HG03135 (cell line): ENCODE results near the gene ANP32A.
"Not testable (repeated sequence)": the region's sequence is repeated elsewhere in the genome, so short reads cannot be mapped to it uniquely, and the experiment has no call there.

Experiments
- ATAC-seq: cut with Tn5 transposase; IDR thresholded peaks from one replicate; pipeline ENCODE4 v1.9.1; 2021; ENCODE audit warnings: mild to moderate bottlenecking, moderate library complexity; ENCODE audit not compliant: unreplicated experiment

ANP32A gene

DNA sequence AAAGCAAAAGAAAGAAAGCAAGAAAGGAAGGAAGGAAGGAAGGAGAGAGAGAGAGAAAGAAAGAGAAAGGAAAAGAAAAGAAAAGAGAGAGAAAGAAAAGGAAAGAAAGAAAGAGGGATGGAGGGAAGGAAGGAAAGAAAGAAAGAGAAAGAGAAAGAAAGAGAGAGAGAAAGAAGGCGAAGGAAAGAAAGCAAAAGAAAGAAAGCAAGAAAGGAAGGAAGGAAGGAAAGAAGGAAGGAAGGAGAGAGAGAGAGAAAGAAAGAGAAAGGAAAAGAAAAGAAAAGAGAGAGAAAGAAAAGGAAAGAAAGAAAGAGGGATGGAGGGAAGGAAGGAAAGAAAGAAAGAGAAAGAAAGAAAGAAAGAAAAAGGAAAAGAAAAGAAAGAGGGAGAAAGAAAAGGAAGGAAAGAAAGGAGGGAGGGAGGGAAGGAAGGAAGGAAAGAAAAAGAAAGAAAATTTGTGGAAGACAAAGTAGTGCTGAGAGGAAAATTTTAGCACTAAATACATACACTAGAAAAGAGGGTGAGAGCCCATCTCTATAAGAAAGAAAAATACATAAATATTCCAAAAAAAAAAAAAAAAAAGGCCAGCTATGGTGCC lies 60.6 kb downstream of the ANP32A start:
- ATAC-seq: not testable (repeated sequence)

DNA sequence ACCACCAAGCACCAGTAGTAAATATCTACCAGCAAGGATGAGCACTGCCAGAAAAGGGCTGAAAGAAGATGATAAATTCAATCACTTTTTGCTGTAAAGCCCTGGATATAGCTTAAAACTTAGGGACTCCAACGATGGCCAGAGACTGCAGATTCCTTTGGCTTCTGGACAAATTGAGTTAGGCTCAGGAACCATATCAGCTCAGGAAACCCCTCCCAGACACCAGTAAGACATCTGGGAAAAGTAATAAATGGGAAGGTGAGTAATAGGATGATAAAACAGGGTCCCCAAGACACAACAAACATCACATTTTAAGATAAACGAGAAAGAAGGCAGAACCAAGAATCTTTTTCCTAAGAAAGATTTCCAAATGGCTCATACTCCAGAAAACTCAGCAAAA lies 65.0 kb downstream of the ANP32A start:
- ATAC-seq: no peak

DNA sequence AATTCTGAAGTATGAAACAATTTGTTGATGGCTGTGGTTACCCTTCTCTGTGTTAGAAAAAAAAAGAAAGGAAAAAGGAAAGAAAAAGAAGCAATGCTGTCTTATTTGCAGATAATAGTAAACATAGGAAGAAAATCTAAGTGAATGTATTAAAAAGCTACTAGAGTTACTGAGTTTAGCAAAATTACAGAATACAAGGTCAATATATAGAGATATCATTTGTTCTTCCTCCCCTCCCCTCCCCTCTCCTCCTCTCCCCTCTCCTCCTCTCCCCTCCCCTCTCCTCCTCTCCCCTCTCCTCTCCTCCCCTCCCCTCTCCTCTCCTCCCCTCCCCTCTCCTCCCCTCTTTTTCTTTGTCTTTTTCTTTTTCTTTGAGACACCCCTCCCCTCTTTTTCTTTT lies 69.1 kb downstream of the ANP32A start:
- ATAC-seq: no peak

DNA sequence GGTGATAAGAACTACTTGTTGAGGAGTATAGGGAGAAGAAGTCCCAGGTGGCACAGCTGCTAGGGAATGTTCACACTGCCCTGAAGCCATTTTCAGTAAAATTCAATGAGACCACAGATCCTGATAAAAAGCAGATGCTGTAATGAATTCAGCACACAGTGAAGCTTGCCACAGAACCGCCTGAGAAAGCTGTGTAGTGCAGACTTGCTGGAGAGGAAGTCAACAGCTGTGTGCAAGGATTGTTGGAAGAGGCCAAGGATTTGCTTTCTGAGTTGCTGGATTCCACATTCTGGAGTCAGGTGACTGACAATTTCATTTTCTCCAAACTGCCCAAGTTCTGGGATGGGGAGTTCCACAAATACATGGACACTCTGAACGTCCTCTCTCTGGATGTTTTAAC lies 70.9 kb downstream of the ANP32A start:
- ATAC-seq: no peak

DNA sequence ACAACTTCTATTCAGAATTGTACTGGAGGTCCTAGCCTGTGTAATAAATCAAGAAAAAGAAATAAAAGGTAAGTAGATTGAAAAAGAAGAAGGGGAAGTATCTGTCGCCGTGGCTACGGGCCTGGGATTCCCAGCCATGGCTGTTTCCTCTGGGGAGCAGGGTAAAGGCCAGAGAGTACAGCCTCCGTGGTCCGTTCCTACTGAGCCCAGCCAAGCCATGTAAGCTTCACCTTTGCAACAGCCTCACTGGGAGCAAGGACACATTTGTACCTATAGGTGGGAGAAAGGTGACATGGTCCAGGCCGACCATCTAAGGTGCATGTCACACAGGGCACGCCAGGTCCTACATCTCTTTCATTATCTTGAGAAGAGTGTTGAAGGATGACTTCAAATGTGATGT lies 71.3 kb downstream of the ANP32A start:
- no peak for ATAC-seq

DNA sequence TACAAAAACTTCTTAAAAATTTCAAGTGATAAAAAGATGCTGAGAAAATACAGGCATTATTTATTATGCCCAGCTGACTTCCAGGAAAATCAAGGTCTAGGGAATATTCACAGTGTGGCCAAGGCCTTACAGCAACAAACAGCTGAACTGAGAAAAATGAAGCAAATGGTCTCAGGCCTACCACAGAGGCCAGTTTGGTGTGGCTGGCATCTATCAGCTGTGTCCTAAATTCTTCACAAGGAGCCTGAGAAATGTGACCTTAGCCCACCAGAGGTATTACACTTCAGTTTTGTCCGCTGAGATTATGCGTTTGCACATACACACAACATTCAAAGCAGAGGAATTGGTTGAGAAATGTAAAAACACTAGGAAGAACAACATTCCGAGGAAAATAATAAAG lies 77.4 kb downstream of the ANP32A start:
- ATAC-seq: no peak

DNA sequence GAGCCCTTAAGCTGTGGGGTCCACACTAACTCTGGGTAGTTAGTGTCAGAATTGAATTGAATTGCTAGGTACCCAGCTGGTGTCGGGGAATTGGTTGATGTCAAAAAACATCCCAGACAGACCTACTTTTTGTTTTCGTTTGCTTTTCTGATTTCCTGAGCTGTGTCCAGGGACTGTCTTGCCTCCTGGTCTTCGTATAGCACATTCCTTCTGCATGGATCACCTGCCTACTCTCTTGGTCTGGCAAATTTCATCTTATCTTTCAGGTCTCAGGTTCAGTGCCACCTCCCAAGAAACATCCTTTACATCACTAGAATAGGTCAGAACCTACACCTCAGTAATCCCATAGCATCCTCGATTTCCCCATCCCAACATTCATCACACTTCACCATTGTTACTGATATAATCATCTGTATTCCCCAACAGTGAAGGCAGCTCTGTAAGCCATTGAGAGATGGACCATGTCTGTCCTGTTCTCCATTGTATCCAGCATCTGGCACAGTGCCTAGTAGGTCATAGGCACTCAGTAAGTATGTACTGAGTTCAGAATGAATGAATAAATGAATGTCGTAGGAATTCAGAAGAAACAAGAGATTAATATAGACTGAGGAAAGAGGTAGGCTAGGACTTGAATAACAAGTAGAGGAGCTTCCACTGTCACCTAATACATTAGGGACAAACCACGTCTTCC lies 81.2 kb downstream of the ANP32A start:
- no peak for ATAC-seq

DNA sequence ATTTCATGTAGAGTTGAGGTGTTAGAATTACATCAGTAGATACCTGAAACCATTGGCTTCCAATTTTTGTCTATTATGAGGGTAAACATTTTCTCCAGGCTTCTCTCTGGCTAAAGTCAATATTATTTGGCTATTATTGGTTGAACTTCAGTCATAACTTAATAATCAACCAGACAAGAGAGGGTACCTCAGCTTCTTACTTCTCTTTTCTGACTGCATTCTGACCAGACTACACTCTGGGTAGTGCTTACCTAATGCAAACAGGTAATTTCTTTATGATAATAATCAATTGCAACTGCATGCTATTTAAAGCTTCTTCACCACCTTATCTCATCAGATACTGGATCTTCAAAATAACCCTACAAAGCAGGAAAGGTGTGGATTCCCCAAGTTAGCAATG lies 85.1 kb downstream of the ANP32A start:
- no peak for ATAC-seq

DNA sequence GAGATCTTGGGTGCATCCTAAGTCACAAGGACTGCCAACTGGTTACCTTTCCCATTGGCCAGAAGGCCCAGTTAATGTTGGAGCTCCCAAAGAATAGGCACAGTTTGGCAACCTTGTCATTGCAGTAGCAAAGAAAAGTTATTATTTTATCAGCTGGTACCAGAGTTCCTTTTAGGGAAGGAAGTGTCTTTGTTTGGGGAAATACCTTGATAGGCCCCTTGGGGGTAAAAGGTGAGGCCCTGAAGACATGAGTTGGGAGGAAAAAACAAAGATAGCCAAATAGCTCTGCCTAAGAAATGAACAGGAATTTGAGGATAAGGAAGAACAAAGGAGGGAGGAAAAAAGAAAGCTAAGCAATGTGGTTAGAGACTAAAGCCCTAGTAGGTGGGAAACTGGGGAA lies 85.8 kb downstream of the ANP32A start:
- no peak for ATAC-seq

DNA sequence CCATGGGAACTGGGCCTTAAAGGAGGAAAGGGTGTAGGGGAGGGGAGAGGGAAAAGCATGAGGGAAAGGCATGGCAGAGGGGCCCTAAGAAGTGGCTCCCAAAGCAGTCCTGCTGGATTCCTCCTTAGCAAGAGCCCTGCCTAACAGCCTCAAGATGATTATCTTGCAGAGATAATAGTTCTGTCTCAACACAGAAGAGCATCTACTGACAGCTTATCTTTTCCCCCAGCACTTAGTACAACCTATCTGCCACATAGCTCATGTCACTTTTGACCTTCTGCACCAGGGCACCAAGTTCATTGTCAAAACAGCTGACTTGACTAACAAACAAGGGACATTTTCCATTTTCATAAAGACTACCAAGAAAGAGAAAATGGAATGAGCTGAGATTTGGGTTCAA lies 86.3 kb downstream of the ANP32A start:
- ATAC-seq: no peak

DNA sequence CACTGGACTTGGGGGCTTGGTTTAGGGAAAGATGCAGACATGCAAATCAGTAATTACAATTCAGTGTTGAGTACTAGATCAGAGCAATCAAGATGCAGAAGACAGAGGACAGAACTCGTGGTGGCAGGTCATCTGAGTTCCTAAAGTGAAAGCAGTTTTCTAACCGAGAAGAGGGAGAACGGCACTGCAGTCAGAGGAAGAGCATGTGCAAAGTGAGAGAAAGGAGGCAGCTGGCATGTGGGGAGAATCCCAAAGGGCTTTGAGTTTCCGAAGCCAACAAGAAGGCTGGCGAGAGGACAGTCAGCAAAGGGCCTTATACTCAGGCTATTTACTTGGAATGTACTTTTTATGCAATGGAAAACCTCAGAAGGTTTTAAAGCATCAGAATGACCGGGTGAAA lies 87.0 kb downstream of the ANP32A start:
- no peak for ATAC-seq

DNA sequence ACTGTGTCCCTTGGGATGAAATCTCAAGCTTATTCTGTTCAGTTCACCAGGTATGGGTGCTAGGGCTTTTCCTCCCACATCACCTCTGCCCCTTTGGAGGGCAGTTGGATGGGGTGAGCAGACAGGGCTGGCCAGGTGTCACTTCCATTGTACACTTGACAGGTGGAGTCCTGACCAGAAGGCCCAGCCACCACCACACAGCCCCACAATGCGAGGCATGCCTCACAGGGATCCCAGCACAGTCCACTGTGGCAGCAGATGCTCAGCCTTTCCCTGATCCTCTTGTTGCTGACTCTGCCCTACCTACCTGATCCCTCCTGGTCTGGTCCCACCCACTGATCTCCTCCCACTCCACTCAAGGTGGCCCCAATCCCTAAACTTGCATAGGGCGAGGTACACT lies 88.2 kb downstream of the ANP32A start:
- no peak for ATAC-seq

DNA sequence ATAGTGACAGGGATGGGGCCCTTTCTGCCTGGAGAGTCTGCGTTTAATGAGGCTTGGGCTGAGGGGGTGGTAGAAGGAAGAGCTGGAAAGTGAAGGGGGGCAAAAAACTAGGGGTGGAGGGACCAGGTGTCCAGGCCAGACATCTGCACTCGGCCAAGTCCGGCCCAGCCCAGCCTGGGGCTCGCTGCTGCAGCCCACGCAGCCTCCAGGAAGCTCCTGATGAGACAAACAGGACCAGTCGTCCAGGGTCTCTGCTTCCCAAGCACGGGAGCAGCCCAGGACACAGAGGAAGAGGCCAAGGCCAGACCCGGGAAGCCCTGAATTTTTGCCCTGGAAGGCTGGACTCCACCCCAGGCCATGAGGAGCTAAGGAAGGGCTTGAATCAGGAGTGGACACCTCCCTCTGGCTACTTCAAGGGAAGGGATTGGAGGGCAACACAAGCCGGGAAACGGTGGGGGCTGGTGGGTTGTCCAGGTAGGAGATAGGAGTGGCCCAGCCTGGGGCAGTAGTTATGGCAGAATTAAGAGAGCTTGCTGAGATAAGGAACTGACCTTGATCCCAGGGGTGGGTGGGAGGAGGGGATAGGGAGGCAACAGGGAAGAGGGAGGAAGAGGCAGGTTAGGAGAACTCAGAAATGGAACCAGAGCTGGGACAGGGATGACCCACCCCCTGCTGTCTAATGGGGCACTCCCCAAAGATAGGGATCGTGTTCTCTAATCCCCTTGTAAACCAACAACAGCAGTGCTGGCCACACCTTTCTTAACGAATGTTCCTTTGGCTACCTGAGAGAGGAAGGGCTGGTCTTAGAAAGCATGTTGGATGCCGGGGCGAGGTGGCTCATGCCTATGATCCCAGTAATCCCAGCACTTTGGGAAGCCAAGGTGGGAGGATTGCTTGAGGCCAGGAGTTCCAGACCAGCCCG lies 89.5 kb downstream of the ANP32A start:
- no peak for ATAC-seq

DNA sequence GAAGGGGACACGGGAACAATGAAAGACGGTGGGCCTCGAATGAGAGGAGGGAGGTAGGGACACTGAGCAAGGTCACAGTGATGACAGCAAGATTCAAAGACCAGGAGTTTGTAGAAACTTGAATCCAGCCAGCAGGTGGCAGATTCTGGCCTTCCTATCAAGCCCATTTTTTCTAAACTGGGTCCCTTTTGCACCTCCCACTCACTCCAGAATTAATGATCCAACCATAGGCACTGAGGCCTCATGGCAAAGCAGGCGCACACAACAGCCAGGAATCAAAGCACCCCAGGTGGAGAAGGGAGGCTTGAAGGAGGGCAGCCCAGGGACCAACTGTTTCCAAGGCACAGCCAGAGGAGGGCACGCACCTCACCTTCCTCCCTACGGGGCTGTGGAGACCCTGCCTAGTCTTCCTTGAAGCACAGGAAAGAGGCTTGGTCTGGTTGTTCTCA lies 90.2 kb downstream of the ANP32A start:
- ATAC-seq: no peak

DNA sequence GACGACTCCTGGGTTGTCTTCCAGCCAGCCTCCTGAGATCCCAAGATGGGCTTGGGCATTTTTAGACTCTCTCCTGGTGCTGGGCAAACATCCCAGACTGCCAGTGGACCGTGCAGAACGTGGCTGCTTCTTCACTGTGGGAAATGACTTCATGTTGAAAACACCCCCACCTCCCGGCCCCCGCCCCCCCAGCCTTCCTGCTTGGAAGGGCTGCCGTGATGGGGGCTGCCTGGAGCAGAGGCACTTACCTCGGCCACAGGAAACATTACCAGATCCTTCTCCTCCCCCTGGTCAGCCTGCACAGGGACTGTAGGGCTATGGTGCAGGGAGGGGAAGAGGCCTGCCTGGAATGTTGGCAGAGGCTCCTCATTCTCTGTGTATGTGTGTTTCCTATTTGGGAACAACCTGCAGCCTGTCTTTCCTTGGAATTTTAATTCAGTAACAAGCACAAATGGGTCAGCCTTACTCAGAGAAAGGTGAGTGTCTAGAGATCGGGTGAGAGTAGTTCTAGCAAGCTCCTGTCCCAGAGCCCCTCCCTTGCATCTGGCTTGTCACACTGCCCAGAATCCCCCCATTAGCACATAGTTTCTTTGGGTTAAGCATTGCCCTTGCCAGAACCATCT lies 90.8 kb downstream of the ANP32A start:
- no peak for ATAC-seq
